Lower lobe of right lung (tissue), 2 donors: ENCODE measurements around the gene MGAT1. TPM values are rescaled to one million over a fixed set of nuclear protein-coding genes. Genes with fewer than 3 reads are reported as not detected.

Source experiments
- ATAC-seq, 2 donors: fragments of 200-7000 bp; cut with Tn5 transposase; one replicate each; pipeline ENCODE4 v1.9.1; 2020 to 2022; ENCODE audit warnings: mild to moderate bottlenecking in 2 of 2, moderate library complexity in 2 of 2
- DNase-seq: peaks from one replicate; pipeline ENCODE4 v3.0.0-alpha.2; 2020
- H3K27ac ChIP-seq: fragments of 200-600 bp; one replicate; pipeline ENCODE4 v1.8.0; 2022
- H3K27me3 ChIP-seq: fragments of 200-600 bp; one replicate; pipeline ENCODE4 v1.8.0; 2022; ENCODE audit warnings: low read depth
- H3K36me3 ChIP-seq: fragments of 200-600 bp; one replicate; pipeline ENCODE4 v1.8.0; 2022; ENCODE audit warnings: mild to moderate bottlenecking
- H3K4me1 ChIP-seq: fragments of 200-600 bp; one replicate; pipeline ENCODE4 v1.8.0; 2022
- H3K4me3 ChIP-seq: fragments of 200-600 bp; one replicate; pipeline ENCODE4 v1.8.0; 2022; ENCODE audit warnings: mild to moderate bottlenecking
- H3K9me3 ChIP-seq: fragments of 200-600 bp; one replicate; pipeline ENCODE4 v1.8.0; 2022
- CTCF ChIP-seq: fragments of 200-600 bp; IDR thresholded peaks from one replicate; pipeline ENCODE4 v1.8.0; 2022; ENCODE audit warnings: antibody characterized with exemption, mild to moderate bottlenecking
- intact Hi-C: fragments of 100-400 bp; cut with DNase I; formaldehyde crosslinking; loops from one replicate; pipeline ENCODE4 v1.11.0; 2022
- total RNA-seq: library from RNA; stranded (reverse); fragmentation: NEBNext Ultra II Directional; extraction: Animal tissue kit (Norgen Biotek cat#: 25700); gene quantifications from one replicate; pipeline ENCODE4 v1.2.1, GENCODE V29; 2021
- donor health status: DM: no; HTN: yes; CAD: no; lungs with severe emphysema.

MGAT1 gene
- total RNA-seq, 1 donor from 2014 or later = 241 TPM

- TF ChIP-seq CTCF = no peak
- H3K27me3 ChIP-seq = no peaks in the 10 kb centered on the region
- H3K27ac ChIP-seq = peak overlapping the region; percentile 54
- no peaks in the 10 kb centered on the region for H3K9me3 ChIP-seq
- intact Hi-C loops = no loop called here
- DNase-seq (no peak), ATAC-seq (peak; percentile 70 to 76)
- H3K4me3 ChIP-seq = no peak overlapping the region
- peaks cover 71% of the 10 kb centered on the region for H3K4me1 ChIP-seq
- H3K36me3 ChIP-seq = no peaks in the 10 kb centered on the region
These were observed 18.2 kb upstream of the MGAT1 start for GRCh38 chr5:180820788-180821321.

- no peaks in the 10 kb centered on the region for H3K9me3 ChIP-seq
- intact Hi-C loops = no loop called here
- TF ChIP-seq CTCF = no peak
- ATAC-seq (no peak), DNase-seq (no peak)
- H3K27ac ChIP-seq = peak overlapping the region; percentile 99
- peaks cover 52% of the 10 kb centered on the region for H3K4me1 ChIP-seq
- no peaks in the 10 kb centered on the region for H3K27me3 ChIP-seq
- H3K36me3 ChIP-seq = no peaks in the 10 kb centered on the region
- H3K4me3 ChIP-seq = no peak overlapping the region
These were observed 16.2 kb upstream of the MGAT1 start for GRCh38 chr5:180818677-180819341.

DNA sequence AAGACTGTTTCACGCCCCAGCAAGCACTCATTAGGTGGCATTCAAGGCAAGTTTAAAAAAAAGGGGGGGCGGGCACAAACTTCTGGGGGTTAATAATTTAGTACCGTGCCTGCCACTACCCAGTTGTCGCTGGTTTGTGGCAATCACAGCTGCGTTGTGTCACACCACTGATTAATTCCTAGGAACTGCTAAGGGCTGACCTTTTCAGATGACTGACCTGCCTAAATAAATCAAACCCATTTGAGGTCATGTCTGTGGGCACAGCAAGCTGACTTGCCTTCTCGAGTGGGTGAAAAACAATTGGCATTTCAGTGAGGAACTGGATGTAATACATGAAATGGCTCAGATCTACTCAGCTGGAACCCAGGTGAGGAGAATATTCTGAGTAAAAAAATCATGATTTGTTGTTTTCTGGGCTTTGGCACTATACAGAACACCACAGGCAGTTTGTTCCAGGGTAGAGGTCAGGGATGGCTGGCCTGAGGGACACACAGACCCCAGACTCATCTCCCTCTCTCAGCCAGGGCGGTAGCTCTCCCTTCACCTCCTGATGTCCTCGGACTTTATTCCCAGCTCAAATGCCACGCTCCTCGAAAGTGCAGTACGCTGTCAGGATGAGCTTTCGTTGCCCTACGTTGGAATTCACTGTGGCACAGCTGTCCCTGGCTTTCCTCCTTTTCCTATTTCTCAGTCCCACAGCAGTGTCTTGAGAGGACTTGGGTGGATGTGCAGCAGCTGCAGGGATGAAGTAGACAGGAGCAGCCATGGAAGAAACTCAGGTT is 15.5 kb upstream of the MGAT1 start:
- no peak for ATAC-seq
- Histone ChIP-seq H3K9me3 (no peaks in the 10 kb centered on the region), H3K27me3 (no peaks in the 10 kb centered on the region), H3K36me3 (no peaks in the 10 kb centered on the region), H3K27ac (peak overlapping the region; percentile 99), H3K4me1 (peaks cover 50% of the 10 kb centered on the region), H3K4me3 (no peak overlapping the region)
- TF ChIP-seq CTCF = no peak
- intact Hi-C loops = no loop called here
- no peak for DNase-seq

DNA sequence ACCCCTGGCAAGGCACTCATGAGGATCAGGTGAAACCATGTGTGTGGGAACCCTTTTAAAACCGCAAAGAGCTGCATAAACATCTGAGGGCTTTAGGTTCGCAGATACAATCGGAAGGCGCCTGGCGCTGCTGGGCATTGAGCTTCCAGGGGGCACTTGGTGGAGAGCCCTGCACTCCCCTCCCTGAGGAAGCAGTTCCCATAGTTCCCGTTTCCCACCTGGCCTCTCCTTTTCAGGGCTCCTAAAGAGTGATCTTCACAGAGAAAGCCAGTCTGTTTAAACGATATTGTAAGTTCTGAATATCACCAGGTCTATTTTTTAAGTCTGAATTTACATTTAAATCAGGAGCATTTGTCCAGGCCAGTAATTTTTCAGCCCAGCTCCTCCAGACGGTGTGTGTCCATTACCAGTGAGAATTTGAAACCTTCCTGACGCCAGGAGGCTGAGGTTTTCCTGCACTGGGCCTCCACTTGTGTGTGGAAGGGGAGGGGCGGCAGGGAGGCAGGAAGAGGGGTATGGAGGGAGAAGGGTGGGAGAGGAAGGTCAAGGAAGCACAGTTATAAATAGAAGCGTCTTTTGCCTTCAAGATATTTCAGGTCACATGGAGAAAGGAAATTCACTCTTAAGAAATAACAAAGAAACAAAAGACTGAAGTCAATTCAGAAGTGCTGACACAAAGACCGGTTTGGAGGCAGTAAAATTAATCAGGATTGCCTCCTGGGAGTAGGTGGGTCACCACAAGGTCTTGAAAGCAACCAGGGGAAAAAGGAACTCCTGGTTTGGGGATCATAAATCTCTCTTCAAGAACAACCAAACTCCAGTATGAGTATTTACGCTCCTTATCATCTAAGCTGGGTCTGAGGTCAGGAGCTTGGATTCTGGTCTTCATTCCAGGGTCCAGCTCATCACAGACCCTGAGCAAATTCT is 14.3 kb upstream of the MGAT1 start:
- ATAC-seq (peak; percentile 48 to 64), DNase-seq (no peak)
- intact Hi-C loops = no loop called here
- H3K27ac ChIP-seq = peak overlapping the region; percentile 99
- TF ChIP-seq CTCF = no peak
- no peaks in the 10 kb centered on the region for H3K36me3 ChIP-seq
- no peaks in the 10 kb centered on the region for H3K27me3 ChIP-seq
- peaks cover 53% of the 10 kb centered on the region for H3K4me1 ChIP-seq
- no peaks in the 10 kb centered on the region for H3K9me3 ChIP-seq
- H3K4me3 ChIP-seq = peak overlapping the region; percentile 29

DNA sequence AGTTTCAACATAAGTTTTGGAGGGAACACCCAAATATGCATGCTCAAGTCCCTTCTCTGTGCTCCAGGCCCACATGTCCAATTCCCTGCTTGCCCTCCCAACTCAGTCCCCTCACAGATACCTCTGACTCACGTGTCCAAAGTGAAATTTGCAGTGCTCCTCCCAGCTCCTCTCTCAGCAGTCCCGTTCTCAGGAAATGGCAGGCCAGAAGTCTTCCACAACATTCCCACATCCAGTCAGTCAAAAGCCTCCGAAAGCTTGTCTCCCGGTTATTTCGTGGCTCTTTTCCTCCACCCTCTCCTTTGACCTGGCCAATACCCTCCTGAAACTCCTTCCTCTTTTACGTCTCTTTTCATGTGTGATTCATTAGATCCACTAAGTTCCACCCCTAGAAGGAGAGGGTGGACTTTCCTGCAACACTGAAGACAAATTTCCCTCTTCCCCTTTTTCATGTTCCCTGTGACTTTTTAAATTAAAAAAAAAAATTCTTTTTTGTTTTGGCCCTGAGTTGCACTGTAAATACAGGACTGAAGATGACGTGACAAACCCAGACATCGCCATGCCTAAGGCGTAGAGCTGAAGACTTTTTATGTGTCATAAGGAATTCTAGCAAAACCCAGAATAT is 12.8 kb upstream of the MGAT1 start:
- Histone ChIP-seq H3K4me3 (peak overlapping the region; percentile 47), H3K9me3 (no peaks in the 10 kb centered on the region), H3K36me3 (no peaks in the 10 kb centered on the region), H3K4me1 (peaks cover 57% of the 10 kb centered on the region), H3K27me3 (no peaks in the 10 kb centered on the region), H3K27ac (peak overlapping the region; percentile 99)
- no peak for DNase-seq
- peak; percentile 11 to 54 for ATAC-seq
- intact Hi-C loops = no loop called here
- TF ChIP-seq CTCF = no peak
